Measurements from ENCODE around the gene INHA. TPM values are rescaled to one million over a fixed set of nuclear protein-coding genes. Genes with fewer than 3 reads are reported as not detected.

INHA gene
- total RNA-seq, 1 donor from 2014 or later, result not detected

DNA sequence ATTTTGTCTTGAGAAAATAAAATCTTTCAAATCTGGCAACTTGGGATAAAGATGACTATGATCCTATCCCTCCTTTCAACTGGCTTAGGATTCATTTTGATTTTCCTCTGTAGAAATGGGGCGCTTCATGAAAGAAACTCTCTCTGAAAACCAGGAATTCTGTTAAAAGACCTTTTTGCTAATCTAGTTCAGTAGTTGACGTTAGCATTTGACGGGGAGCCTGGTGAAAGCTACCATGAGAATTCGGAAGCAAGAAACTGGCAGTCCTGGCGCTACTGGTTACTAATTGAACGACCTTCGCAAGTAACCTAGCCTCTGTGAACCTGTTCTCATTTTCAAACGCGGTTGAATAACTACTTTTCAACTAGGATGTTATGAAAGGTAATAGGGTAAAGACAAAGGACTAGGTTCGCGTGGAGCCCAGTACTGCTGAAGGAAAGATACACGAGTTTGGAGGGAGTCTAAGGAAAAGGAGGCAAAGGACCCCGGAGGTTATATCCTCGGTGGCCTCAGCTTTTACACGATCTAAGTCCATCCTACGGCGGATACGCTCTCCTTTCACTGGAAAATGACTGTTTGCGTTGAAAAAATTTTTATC, 24.9 kb downstream of the INHA start:
- peaks cover 2% of the 10 kb centered on the region for H3K27me3 Mint-ChIP-seq (ENCODE audit: unreplicated experiment)
- H3K9me3 Mint-ChIP-seq (ENCODE audit: unreplicated experiment), result no peaks in the 10 kb centered on the region
- H3K4me3 Mint-ChIP-seq (ENCODE audit: unreplicated experiment), result peak overlapping the region; percentile 94
- H3K27ac Mint-ChIP-seq (ENCODE audit: unreplicated experiment), result peak overlapping the region; percentile 97
- peaks cover 12% of the 10 kb centered on the region for H3K36me3 Mint-ChIP-seq (ENCODE audit: low read depth, unreplicated experiment)
- H3K4me1 Mint-ChIP-seq (ENCODE audit: unreplicated experiment), result peaks cover 15% of the 10 kb centered on the region
- TF ChIP-seq, protein P1, sequence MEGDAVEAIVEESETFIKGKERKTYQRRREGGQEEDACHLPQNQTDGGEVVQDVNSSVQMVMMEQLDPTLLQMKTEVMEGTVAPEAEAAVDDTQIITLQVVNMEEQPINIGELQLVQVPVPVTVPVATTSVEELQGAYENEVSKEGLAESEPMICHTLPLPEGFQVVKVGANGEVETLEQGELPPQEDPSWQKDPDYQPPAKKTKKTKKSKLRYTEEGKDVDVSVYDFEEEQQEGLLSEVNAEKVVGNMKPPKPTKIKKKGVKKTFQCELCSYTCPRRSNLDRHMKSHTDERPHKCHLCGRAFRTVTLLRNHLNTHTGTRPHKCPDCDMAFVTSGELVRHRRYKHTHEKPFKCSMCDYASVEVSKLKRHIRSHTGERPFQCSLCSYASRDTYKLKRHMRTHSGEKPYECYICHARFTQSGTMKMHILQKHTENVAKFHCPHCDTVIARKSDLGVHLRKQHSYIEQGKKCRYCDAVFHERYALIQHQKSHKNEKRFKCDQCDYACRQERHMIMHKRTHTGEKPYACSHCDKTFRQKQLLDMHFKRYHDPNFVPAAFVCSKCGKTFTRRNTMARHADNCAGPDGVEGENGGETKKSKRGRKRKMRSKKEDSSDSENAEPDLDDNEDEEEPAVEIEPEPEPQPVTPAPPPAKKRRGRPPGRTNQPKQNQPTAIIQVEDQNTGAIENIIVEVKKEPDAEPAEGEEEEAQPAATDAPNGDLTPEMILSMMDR (IDR thresholded peaks at IDR 0.05; ENCODE audit: unreplicated experiment), result no peak
- no peak for DNase-seq (ENCODE audit: low spot score)

DNA sequence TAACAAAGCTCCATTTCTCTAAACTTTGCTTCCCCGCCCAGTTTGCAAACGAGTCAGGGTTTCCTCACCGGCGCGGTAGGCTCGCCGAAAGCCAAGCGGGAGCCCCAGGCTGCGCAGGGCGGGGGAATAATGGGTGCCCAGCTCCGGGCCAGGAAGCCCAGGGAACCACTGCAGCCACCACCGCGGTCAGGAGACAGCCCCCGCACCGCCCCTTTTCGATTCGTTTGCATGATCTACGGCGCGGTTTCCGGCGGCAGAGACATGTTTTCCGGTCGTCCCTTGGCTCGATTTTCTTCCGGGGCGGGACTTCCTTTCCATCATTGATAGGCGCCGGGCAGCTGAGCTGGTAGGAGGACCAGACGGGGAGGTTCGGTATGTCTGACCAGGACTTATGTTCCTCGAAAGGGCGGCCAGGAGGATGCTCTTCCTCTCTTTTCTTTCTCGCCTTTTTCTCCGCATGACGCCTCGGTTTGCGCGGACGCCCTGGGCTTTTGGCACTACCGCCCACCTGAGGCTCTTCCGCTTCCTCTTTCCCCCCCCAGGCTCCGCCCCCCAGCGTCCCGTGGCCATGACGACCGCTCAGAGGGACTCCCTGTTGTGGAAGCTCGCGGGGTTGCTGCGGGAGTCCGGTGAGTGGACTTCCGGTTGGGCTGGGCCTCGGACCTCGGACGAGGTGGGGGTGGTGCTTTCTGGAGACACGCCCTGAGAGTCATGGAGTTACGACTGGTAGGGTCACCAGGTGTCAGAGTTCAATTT, 25.6 kb downstream of the INHA start, which contains the start of gene STK11IP:
Gene STK11IP, plus strand, starts transcription at position 306 of the 756 bp plus-strand sequence. Its CDS starts 263 bp downstream, at position 569.
- no peaks in the 10 kb centered on the region for H3K9me3 Mint-ChIP-seq (ENCODE audit: unreplicated experiment)
- peaks cover 15% of the 10 kb centered on the region for H3K4me1 Mint-ChIP-seq (ENCODE audit: unreplicated experiment)
- peak within 1 kb of the TSS; percentile 97 for H3K27ac Mint-ChIP-seq (ENCODE audit: unreplicated experiment)
- DNase-seq (ENCODE audit: low spot score), result peak; percentile 90
- peaks cover 16% of the 10 kb centered on the region for H3K36me3 Mint-ChIP-seq (ENCODE audit: low read depth, unreplicated experiment)
- TF ChIP-seq, protein P1 (IDR thresholded peaks at IDR 0.05; ENCODE audit: unreplicated experiment), result no peak
- peak within 1 kb of the TSS; percentile 94 for H3K4me3 Mint-ChIP-seq (ENCODE audit: unreplicated experiment)
- peaks cover 3% of the 10 kb centered on the region for H3K27me3 Mint-ChIP-seq (ENCODE audit: unreplicated experiment)

DNA sequence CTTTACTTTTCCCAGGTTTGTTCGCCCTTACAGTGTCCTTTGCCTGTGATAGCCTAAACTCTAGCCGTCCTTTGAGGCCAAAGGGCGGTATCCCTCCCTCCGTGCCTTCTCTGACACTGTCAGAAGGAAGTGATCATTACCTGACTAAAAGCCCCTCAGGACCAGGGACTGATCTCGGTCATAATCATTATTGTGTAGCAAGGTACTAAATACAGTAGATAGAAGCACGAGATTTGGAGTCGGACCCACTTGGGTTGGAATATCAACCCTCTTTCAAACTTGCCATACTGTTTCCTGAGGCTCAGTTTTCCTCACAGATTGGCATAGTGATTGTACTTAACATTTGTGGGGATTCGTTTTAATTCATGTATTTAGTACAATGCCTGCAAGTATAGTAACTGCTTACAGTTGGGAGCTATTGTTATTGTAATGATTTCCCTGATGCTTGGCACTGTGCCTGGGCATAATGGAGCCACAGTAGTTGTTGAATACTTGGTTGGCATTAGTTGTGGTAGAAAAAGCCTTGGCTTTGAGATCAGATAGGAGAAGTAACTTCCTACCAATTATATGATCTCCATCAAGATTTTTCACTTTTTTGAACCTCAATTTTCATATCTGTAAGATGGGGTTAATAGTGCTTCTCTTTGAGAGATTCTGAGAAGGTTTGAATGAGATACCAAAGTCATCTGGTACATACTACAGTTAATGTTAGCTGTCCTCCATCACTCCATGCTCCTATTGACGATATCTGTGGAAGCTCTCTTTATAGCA, 26.4 kb downstream of the INHA start:
- Mint-ChIP-seq H3K27ac (ENCODE audit: unreplicated experiment) (peak overlapping the region; percentile 97), H3K9me3 (ENCODE audit: unreplicated experiment) (no peaks in the 10 kb centered on the region), H3K36me3 (ENCODE audit: low read depth, unreplicated experiment) (peaks cover 17% of the 10 kb centered on the region), H3K4me3 (ENCODE audit: unreplicated experiment) (peak overlapping the region; percentile 94), H3K4me1 (ENCODE audit: unreplicated experiment) (peaks cover 15% of the 10 kb centered on the region), H3K27me3 (ENCODE audit: unreplicated experiment) (peaks cover 3% of the 10 kb centered on the region)
- TF ChIP-seq, protein P1 (IDR thresholded peaks at IDR 0.05; ENCODE audit: unreplicated experiment), result no peak
- DNase-seq (ENCODE audit: low spot score), result no peak

DNA sequence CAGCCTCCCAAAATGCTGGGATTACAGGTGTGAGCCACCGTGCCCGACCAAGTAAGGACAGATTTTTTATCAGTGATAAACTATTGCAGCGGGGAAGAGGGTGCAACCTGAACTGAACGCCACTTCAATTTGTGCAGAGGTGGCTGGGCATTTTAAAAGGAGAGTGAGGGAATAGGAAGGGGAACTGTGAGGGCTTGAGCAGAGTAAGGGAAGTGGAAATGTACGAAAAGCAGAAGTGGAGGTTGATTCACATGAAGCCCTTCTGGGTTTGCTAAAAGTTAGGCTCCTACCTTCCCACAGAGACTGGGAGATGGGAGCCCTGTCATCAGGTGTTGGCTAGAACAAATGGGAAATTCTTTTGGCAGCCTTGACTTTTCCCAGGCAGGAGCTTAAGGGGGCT, 31.7 kb downstream of the INHA start:
- peaks cover 10% of the 10 kb centered on the region for H3K27me3 Mint-ChIP-seq (ENCODE audit: unreplicated experiment)
- H3K36me3 Mint-ChIP-seq (ENCODE audit: low read depth, unreplicated experiment), result peaks cover 40% of the 10 kb centered on the region
- TF ChIP-seq, protein P1 (IDR thresholded peaks at IDR 0.05; ENCODE audit: unreplicated experiment), result no peak
- H3K27ac Mint-ChIP-seq (ENCODE audit: unreplicated experiment), result no peak overlapping the region
- no peaks in the 10 kb centered on the region for H3K9me3 Mint-ChIP-seq (ENCODE audit: unreplicated experiment)
- H3K4me1 Mint-ChIP-seq (ENCODE audit: unreplicated experiment), result no peaks in the 10 kb centered on the region
- H3K4me3 Mint-ChIP-seq (ENCODE audit: unreplicated experiment), result no peak overlapping the region
- DNase-seq (ENCODE audit: low spot score), result no peak

Data from endothelial cell (in vitro differentiated cells).